NCI-H1417 (cell line): ENCODE results near the gene ZBTB18.

Experiments used
- DNase-seq, 3 experiments: peaks; one replicate each; lab custom pipeline; 2025; lab: John Stamatoyannopoulos, UW

The ZBTB18 gene

DNA sequence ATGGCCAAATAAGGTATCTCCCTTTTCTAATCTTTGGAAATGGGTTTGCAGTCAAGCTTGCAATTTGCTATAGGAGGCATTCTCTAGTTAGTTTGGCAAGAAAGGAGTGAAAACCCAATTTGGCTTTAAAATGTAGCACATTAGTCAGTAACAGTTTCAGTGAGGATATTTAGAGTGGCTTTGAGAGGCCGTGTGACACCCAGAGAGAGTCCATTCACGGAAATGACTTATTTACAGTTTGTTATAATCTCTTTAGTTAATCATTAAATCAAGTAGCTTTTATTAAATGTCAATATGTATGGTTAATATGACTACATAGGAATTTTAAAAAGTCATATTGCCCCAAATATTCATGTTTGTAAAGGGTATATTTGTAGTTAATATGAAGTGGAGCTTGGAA lies 9.6 kb downstream of the ZBTB18 start:
- no peak for DNase-seq

DNA sequence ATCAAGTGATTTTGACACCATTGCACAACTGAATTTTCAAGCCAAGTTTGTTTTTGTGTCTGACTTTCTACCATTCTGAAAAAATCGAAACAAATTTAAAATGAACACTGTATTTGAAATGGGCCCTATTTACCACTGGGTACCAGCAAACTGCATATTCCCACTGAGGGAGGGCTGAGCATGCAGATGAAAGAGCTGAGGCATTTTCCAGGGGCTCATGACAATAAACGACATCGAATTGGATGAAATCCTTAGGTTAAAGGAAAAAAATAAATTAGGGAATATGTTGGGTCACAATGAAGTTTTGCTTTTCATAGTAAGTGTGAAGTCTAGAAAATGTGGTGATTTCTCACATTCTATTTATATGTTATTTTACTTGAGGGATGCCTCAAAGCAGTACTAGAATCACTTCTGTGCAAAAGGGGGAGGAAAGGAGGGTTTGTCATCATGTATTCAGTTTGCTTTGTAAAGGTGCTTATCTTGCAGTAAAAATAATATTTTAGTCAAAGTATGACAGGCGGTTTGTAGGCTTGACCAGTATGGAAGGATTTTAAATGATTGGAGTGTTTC lies 11.2 kb downstream of the ZBTB18 start:
- DNase-seq = no peak

- no peak for DNase-seq
These were observed 12.4 kb downstream of the ZBTB18 start for GRCh38 chr1:244063498-244063897.

DNA sequence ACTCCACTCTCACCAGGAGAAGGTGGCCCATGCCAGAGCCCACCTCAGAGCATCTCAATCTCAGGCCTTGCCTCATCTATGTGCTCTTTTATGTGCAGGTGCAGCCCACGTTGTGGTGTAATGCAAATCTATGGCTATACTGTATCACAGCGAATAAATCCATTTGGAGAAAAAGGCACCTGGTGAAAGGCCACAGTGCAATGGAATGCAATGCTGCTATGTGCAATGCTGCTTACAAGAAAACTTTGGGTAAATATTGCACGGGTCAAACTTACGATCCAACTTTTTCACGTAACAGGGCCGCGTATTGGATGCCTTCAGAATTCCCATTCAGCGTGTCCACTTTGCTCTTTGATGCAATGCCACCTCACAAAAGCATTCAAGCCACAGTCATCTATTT lies 13.5 kb downstream of the ZBTB18 start:
- no peak for DNase-seq

DNA sequence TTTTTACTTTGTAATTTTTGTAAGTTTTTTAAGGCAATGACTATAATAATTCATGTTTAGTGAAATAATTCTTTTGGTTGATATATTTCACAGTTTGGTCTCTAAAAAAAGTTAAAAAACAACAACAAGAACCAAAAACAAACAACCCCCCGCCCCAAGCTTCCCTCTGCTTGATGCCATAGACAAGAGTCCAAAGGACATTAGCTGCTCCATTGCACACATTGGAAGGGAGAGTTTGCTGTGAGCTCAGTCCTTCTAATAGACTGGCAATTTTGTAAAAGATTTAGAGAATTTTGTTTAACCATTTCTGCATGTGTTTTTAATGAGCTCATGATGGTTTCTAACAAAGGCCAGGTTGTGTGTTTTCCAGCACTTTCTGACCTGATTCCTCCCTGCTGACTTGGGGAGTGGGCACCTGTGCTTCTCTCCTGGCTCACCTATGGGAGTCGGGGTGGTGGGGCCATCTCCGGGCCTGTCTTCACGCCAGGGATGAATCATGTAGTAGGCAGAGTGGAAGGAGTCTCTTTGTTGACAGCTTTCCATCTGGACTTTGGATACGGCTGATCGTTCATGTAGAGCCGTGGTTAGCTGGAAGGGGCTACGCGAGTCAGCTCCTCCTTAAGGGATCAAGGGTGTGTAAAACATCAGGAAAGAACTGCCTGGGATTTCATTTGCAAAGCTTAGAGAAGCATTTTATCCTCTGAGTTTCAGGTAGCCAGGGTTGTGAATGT lies 14.1 kb downstream of the ZBTB18 start:
- peak in 1 of 3 experiments; percentile 22 for DNase-seq

DNA sequence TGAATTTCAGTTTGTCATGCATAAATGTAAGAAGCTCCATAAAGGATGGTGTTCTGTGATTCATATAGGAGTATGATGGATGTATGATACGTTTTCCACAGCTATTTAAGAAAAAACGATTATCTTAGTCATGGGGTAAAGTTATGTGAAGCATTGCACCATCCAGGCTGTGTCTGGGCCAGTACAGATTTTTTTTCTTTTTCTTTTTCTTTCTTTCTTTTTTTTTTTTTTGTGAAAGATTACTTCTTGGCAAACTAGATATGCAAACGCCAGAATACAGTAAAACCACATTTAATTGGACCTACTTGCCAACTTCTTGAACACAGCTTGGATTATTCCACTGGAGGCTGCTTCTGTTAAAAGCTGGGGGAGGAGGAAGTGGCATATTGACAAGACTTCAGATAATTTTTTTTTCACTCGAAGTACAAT lies 14.9 kb downstream of the ZBTB18 start:
- no peak for DNase-seq

DNA sequence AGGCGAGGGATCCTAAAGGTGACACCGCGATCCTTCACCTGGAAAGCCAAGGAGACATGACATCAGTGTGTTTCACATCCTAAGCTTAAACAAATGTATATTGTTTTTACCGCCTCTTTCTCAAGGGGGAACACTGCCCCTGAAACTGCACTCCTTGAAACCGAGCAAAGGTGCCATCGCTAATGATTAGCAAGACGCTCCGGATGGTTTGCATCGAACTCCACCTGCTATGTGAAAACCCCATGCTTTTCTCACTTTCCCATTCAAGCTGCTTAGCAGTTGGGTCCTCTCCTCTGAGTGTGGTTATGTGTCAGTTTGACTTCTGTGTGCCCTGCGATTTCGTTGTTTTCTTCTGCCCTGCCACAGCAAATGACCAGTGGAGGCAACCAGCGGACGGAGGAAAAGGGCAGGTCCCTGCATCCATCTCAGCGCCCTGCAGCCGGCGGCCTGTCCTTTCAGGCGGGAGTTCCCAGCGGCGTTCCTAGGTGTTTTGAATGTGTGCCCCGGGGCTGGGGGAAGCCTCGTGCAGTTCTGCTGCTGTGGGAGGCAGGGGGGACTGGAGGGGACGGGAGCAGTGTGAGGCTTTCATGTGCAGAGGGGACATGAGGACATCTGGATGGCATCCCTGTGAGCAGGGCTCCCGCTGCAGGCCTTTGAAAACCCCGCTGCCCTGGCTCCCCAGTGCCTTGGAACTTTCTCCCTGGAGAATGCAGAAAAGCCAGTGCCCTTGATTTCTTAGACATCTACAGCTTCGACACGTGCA lies 16.1 kb downstream of the ZBTB18 start:
- no peak for DNase-seq

- DNase-seq = no peak
These were observed 16.8 kb downstream of the ZBTB18 start for GRCh38 chr1:244067893-244068292.

GRCh38 chr1:244068567-244068966 lies 17.5 kb downstream of the ZBTB18 start:
- no peak for DNase-seq

- no peak for DNase-seq
These were observed 18.3 kb downstream of the ZBTB18 start for GRCh38 chr1:244069326-244069898.

GRCh38 chr1:244074559-244075171 lies 23.6 kb downstream of the ZBTB18 start:
- peak in 1 of 3 experiments; percentile 10 for DNase-seq

GRCh38 chr1:244075247-244075722 lies 24.2 kb downstream of the ZBTB18 start:
- DNase-seq = no peak

DNA sequence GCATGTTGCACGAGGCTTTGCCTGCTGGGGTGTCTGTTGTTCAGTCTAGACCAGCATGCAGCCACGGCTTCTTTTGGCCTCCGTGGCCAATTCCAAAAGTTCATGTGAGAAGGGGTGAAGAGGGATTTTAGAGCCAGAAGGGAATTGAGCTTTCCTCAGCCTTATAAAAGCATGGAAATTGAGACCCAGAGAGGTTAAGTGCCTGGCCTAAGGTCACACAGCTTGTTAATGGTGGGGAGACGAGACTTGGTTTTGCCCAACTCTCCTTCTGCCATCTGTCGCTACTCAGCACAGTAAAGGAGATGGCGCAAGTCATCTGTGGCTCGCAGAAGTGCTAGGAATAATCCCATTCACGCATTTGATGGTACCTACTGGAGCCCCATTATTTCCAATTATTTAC lies 25.7 kb downstream of the ZBTB18 start:
- peak in 1 of 3 experiments; percentile 12 for DNase-seq

DNA sequence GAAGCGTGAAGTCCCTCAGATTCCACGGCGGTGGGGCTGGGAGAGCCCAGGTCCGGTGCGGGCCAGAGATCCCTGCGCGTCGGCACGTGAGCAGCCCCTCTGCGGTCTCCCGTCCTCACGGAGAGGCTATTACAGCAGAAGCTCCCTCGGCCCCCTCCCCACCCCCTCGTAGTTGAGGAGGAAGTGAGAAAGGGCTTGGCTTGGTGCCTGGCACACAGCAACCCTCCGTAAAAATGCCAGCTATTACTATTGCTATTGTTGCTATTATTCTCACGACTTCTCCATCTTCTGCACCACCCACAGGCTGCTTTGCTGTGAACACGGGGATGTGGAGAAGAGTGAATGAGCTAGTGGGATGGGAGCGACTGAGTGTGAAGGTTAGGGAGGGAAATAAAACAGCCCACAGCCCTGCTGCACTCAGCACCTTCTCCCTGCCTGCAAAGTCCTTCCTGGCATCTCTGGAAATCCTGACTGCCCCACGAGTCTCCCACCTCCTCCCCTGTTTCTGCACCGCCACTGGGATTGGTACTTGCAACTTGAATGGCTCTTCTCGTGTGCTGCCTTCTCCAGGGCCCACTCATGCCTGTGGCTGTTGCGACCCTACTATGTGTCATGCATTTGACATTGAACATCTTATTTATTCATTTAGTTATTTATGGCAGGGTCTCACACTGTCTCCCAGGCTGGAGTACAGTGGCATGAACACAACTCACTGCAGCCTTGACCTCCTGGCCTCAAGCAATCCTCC lies 26.6 kb downstream of the ZBTB18 start:
- no peak for DNase-seq

DNA sequence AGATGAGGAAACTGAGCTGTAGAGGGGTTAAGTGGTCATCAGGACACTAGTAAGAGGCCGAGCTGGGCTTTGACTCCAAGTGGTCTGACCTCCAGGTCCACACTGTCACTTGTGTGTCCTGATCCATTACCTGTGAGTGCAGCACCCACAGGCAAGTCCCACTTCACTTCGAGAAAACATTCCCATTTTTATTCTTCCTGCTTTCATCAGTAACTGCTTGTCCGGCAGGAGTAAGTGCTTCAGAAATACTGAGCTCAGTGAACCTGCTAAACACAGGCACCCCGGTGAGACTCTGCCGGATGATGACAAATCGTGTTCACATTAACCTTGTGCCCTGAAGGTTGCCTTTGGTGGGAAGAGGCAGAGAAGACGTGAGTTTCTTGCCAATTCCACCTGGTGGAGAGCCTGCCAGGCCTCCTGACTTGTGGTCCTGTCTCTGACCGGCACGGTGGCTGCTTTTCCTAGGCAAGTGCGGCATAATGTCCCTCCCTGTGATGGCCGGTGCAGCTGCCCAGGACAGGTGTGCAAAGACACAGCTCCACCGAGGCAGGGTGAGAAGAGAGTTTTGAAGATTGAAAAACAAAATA lies 29.4 kb downstream of the ZBTB18 start:
- peak in 2 of 3 experiments; percentile 28 to 57 for DNase-seq

DNA sequence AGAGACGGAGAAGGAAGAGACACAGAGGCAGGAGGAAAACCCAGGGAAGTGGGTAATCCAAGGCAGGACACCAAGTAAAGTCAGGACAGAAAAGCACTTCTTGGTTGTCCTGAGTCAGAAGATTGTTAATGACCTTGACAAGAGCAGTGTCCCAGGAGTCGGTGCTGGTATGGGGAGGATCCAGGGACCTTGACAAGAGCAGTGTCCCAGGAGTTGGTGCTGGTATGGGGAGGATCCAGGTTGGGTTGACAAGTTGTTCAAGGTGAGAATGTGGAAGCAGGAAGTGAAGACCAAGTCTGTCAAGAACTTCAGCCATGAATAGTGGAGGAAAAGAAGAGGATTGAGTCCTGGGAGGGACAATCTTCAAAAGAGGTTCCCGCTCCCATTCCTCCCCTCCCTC lies 31.9 kb downstream of the ZBTB18 start:
- no peak for DNase-seq

GRCh38 chr1:244083383-244083943 lies 32.4 kb downstream of the ZBTB18 start:
- no peak for DNase-seq

DNA sequence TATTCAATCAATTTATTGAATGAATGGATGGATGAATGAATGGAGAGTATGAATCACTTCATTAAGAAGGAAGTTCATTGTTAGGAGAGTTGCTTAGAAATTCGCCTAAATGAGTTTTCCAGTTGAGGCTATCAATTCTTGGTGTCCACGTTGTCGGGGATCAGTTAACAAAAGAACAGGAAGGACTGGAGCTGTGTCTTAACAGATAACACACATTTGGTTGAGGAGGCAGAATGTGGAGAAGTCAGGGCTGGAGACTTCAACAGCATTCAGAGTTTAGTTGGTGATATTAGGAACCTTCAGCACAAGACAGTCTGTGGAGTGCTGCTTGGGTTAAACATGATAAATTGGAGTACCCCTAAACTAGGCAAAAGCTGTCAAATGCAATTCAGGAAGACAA lies 33.7 kb downstream of the ZBTB18 start:
- DNase-seq = no peak

DNA sequence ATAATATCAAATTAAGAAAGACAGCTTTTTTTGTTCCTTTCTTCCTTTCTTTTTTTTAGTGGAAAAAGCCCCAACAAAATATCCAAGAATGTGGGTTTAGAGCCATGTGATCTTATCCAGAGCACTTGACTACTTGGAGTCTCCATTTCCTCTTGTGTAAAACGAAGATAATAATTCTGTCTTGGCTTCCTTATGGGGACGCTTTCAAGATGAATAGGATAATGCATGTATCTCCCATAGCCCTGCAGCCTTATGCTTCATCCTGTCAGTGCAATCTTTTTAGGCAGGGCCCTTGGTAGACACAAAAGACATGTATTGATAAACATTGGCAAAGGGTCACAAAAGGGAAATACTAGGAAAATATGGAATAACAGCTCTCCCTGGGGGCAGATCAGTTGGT lies 34.8 kb downstream of the ZBTB18 start:
- no peak for DNase-seq

- no peak for DNase-seq
These were observed 36.0 kb downstream of the ZBTB18 start for GRCh38 chr1:244087021-244087560.
